NCI-H1105 treated with DMSO at 0.1 percent for 48 hours (cell line): Measurements from ENCODE around the gene NT5C3B.
"Not testable (repeated sequence)": the region's sequence is repeated elsewhere in the genome, so short reads cannot be mapped to it uniquely, and the experiment has no call there.

ENCODE experiments used
- DNase-seq: peaks from one replicate; lab custom pipeline; 2025; lab: John Stamatoyannopoulos, UW

NT5C3B gene

DNA sequence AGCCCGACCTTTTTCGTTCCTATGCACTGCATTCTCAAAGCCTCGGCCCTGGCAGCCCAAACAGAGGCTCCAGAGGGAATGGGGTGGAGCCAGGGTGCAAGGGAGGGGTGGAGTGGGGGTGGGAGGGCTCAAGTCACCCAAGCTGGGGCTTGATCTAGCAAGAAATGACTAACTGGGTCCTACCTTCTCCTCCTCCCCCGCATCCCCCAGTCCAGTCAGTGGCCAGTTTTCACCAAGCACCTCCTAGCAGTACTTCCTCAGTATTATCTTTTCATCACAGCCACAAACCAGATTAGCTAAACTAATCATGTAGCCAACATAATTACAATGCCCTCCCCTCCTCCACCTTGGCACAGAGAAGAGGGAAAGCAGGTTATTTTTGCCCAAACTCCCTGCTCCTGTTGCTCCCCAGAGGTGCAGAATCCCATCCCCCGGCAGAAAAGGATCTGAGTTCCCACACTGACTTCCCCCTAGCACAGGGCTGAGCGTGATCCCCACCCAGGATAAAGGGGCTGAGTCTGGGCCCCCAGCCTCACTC is 51.8 kb downstream of the NT5C3B start:
- DNase-seq = no peak

DNA sequence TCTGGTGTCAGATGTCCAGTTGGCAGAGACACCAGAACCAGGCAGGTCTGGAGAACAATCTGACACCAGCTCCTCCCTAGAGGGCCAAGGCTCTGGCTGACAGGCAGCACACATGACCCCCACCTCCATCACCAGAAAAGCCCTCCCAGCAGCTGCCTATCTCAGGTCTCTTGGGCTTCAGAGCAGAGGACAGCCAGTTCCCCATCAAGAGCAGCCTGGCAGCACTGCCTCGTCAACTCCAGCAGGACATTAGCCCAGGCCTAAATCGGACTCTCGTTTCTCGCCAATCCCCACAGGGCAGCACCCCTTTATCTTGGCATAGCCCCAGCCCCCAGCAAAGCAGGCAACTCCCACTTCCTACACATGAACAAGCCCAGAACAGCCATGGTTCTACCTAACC is 53.9 kb downstream of the NT5C3B start:
- no peak for DNase-seq

DNA sequence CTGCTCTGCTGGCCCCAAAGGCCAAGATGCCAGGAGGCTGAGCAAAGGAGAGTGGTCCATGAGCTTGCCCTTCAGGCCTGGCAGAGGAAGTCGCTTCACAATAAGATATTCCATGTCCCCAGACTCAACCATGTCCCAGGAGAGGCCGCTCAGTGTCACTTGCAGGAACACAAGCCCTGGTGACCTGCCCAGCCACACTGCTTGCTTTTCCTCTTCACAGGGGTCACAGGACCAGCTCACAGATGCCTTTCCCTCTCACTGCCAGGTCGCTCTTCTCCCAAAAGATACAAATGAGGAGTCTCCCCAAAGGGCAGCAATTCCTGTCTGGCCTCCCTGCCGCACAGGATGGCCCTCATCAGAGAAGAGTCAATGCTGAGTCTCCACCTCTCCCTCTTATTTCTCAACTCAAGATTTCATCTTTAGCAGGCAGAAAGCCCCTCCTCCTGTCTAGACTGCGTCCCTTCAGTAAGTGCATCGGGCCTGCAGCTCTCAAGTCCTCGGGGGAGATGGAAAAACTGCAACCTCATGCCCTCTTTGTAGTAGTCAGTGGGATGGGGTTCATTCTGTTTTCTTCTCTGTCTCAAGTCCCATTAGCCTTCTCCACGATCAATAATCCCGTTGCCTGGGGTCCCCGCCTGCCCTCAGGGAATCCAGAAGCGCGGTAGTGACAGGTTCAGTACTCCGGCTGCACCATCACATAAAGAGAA is 54.5 kb downstream of the NT5C3B start:
- DNase-seq = no peak

DNA sequence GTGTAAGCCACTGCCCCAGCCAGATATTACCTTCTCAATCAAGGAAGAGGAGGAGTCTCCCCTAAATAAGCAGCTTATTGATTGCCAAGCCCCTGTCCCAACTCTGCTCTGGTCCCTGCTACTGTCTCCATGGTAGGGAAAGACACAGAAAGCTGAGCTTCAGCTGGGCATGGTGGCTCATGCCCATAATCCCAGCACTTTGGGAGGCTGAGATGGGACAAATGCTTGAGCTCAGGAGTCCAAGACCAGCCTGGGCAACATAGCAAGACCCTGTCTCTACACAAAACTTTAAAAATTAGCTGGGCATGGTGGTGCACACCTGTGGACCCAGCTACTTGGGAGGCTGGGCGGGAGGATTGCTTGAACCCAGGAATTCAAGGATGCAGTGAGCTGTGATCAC is 56.1 kb downstream of the NT5C3B start:
- DNase-seq = no peak

DNA sequence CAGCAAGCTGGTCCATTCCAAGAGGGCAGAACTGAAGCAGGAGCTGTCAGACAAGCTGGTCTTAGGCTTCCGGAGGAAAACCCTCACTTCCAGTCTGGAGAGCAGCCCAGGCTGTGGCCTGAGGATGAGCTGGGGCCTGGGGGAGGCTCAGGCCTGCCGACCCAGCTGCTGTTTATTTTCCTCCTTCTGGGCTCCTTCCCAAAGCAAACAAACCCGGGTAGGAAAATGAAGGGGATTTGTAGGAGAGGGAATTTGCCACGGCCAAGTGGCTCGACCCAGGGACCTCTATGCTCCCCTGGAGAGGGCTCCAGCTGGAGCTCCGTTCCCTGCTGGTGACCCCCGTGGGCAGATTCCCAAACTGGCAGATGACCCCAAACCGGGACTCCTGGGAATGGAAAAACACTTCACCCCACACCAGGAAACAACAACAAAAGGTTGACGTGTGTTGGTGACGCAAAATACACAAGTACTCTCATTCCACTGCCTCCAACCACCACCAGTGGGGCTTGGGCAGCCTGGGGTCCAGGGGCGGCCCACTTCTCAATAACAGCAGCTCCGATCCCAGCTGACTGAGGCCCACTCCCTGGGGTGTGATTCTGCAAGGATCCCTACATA is 58.4 kb downstream of the NT5C3B start:
- DNase-seq = peak; percentile 80

DNA sequence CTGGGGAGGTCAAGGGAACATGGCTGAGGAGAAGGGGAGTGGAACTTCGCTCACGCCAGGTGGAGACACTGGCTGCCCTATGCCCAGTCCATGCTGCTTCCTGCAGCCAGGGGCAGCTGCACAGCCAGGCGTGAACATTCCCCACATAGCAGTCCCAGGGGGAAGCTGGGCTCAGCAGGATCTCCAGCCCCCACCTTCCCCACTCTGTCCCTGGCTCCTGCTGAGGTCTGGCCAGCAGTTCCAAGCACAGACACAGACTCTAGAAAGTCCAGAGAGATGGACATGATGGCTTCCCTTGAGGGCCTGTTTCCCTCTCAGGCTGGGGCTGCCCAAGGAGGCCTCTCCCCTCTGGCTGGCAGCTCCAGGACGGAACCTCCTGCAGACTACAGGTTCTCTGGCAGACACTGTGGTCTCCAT is 58.9 kb downstream of the NT5C3B start:
- no peak for DNase-seq

DNA sequence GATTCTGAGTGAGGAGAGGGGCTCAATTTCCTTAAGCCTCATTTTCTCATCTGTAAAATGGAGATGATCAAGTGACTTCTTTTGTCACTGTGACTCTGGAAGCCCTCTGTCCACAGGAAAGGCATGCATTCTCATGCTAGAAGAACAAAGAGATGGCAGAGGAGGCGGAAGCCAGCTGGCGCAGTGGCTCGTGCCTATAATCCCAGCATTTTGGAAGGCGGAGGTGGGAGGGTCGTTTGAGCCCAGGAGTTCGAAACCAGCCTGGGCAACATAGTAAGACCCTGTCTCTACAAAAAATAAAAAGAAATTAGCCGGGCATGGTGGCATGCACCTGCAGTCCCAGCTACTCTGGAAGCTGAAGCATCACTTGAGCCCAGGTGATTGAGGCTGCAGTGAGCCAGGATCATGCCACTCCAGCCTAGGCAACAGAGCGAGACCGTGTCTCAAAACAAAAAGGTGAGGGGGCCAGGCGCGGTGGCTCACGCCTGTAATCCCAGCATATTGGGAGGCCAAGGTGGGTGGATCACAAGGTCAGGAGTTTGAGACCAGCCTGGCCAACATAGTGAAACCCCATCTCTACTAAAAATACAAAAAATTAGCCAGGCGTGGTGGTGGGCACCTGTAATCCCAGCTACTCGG is 59.7 kb downstream of the NT5C3B start:
- DNase-seq = not testable (repeated sequence)

DNA sequence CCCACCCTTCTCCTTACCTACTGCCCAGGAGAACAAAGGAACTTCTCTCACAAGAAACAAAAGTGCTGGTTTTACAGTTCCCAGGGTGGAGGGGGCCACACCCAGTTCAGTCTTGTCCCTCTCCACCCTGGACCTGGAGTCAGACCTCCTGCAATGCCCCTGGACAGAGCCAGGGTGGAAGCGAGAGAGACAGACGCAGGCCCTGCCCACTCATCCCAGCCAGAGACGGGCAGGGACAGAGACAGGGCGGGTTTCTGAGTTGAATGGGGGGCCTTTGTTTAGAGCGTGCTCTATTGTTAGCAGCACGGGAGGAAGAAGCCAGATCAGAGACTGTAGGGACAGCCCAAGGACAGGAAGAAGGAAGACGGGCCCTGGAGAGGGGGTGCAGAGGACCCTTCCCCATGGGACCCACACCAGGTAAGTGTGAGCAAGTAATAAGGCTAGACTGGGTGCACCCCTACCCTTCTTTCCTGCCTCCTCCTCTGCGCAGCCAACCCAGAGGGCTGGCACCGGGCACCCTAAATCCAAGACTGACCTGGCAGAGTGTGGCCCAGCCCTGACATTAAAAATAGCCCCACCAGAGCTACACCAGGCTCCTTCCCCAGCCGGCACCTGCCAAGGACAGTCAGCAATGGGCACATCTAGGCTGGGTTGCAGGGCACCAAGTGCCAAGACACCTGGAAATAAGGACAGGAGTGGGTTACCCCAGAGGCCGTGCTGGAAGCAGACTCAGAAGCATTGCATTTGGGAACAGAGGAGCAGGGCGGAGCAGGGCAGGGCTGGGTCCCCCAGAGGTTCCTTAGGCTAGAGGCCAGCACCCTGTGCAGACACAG is 60.4 kb downstream of the NT5C3B start:
- DNase-seq = no peak
